DMS 273 treated with DMSO at 0.1 percent for 48 hours (cell line): ENCODE results near the gene KIF1A.
A peak's percentile ranks its signal among the peaks of the same experiment; 100 is the strongest.
"Not testable (repeated sequence)": the region's sequence is repeated elsewhere in the genome, so short reads cannot be mapped to it uniquely, and the experiment has no call there.

ENCODE experiments used
- DNase-seq: peaks from one replicate; lab custom pipeline; 2025; lab: John Stamatoyannopoulos, UW

Gene KIF1A

DNA sequence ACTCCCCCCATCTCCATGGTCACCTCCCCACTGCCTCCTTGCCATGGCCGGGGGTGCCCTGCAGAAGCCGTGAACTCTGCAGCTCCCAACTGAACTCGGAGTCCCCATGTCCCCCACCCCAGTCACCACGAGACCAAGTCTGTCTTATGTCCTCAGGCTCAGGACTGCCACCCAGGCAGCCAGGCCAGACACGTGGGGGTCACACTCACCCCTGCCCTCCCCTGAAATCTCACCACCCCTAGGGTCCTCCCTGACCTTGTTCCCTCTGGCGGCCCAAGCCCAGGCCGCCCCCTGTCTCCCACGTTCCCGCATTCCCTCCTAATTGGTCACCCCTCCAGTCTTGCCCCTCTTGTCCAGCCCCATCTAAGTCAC is 117.4 kb downstream of the KIF1A start:
- no peak for DNase-seq

DNA sequence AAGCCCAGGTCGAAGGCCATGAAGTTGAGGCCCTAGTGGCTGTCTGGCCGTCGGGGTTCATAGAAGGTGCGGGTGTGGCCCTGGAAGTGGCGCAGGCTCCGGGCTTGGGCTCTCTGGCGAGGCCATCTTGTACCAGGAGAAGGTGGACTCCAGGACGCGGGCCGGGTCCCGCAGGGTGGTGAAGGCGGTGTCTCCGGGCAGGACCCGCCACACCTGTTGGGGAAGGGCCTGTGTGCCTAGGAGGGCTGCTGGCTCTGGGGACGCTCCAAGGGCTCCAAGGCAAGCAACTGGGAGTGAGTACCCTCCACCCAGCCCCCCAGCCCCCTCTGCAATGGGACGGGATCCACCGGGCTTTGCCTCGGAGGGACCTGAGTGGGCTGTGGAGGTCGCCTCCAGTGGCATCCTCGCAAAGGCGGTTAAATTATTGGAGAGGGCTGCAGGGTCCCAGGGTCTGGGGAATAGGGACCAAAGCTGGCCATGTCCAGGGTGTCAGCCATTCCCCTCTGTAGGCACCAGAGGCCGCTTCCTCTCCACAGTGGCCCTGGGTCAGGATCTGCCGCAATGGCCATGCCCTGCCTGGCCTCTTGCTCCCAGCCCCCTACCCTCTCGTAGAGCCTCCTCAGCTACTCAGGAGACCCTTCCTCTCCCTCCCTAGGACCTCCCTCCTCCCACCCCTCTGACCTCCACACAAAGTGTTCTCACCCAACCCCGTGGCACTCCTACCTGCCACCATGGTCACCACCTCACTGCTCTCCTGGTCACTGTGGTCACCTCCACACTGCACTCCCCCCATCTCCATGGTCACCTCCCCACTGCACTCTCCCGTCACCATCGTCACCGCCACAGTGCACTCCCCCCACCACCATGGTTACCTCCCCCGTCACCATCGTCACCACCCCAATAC is 118.0 kb downstream of the KIF1A start:
- DNase-seq, result no peak

DNA sequence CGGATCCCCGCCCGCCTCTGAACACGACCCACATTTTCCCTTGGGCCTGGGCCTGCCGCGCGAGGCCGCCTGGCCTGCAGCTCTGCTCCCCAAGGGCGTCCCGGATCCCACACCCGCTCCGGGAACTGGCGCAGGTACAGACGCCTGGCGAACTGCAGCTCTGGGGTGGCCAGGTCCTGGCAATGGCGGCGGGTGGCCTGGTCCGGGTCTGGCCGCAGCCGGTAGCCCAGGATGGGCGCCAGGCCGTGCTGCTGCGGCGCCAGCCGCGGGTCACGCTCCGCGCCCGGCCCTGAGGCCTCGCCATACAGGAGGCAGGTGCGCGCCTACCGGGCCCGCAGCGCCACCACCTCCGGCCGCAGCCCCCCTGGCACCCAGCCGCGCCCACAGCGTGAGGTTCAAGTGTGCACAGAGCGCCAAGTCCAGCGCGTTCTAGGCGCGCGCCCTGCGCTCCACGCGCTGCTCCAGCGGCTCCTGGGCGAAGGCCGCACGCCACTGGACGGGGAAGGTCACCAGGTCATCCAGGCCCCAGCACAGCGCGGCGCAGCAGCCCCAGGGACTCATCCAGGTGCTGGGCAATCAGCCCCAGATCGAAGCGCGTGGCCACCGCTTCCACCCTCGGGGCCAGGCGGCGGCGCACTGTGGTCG is 118.8 kb downstream of the KIF1A start:
- no peak for DNase-seq

DNA sequence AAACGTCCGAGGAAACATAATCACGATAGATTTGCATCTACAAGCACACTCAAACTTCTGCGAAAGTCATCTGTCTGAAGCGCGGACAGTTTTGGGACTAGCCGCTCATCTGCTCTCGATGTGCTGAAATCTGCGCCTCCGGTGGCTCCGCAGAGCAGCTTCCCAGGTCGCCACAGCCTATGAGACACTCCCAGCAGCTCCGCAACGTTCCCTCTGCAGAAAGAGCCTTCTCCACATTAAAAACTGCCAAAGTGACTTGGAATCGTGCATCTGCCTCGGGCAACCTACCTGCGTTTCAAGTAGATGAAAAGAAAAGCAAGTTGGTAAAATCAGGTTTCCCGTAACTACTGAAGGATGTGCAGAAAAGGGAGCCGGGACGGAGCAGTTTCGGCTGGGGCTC is 119.4 kb downstream of the KIF1A start:
- DNase-seq, result not testable (repeated sequence)

DNA sequence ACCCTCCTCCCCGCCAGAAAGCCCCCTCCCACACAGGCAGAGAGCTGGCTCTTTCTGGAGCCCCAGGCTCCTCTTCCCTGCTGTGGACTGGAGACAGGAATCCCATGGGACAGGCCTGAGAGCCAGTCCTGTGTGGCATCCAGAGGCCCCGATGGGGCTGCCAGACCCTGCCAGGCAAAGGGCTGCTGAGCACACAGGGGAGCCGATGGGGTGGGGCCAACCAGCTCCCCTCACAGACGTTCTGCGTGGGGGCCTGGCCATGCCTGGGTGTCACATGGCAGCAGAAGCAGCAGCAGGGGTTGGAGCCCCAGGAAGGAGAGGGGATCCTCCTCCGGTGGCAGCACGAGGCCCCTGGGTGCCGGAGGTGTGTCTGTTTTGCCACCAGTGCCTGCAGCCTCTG is 120.2 kb downstream of the KIF1A start:
- not testable (repeated sequence) for DNase-seq

DNA sequence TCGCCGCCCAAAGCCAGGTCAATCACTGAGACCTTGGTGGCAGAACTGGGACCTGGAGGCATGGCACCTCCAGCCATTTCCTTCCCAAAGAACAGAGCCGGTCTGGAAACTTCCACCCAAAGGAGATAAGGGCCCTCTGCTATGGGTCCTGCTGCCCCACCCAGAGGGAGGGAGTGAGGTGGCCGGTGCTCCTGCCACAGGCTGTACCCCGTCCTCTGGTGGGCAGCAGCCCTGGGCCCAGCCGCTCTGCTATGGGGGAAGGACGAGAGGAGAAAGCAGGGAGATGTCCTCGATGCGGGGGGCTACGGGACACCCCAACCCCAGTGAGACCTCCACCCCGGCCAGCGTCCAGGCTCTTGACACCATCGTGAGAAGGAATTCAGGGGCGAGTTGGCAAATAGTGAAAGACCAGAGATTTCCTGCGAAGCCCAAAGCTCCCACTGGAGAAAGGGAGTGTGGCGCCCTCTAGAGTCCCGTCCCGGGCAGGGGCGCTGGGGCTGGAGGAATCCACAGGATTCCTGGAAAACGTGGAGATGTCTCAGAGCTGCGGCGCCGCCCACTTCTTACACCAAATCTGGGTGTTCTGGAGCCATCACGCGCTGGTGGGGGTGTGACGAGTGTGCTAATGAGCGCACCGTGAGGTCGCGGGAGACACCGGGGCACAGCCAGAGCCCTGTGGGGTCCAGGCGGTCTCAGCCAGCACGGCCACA is 121.0 kb downstream of the KIF1A start:
- not testable (repeated sequence) for DNase-seq

DNA sequence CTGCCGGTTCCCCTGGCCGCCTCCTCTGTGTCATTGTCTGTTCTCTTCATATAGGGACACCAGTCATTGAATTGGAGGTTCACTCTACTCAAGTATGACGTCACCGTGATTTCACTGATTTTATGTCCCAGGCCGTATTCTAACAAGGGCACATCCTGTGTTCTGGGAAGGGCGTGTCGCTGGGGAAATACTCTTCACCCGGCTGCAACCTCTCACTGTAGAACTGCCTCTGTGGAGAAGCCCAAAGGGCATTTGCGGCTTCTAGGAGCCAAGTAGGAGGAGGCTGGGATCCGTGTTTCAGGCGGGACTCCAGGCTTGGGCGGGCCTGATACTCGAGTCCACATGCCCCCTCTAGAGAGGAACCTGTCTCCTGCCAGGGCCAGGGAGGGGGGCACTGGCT is 123.5 kb downstream of the KIF1A start:
- not testable (repeated sequence) for DNase-seq

DNA sequence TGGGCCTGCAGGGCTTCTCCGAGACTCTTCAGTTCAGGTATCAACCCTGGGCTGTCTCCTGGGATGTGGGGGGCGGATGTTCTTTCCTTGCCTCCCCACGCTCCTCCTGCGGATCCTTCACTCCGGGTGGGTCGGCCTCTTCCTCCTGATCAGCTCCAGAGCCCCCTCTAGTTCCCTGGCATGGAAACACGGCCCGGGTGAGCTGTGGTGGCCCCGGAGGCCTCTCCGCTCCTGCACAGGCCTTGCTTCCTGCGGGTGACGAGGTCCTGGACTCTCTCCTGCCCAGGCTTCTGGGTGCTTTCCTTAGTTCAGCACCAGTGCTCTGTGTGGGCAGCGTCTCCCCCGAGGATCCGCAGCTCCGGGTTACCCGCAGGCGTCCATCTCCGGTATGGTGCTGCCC is 124.4 kb downstream of the KIF1A start:
- not testable (repeated sequence) for DNase-seq

DNA sequence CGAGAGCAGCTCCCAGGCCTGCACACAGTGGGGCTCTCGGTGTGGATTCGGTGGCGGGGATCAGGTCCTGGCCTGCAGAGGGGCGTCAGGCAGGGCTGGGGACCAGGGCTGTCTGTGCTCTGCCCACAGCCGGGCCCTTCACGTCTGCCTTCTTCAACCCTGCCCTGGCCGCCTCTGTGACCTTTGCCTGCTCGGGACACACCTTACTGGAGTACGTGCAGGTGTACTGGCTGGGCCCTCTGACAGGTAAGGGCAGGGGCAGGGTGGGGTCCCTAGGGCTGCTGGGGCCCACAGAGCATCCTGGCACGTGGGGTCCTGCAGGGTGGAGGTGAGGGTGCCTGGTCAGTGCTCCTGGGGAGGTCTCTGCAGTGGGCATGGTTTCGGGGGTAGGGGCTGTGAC is 125.7 kb downstream of the KIF1A start:
- not testable (repeated sequence) for DNase-seq

DNA sequence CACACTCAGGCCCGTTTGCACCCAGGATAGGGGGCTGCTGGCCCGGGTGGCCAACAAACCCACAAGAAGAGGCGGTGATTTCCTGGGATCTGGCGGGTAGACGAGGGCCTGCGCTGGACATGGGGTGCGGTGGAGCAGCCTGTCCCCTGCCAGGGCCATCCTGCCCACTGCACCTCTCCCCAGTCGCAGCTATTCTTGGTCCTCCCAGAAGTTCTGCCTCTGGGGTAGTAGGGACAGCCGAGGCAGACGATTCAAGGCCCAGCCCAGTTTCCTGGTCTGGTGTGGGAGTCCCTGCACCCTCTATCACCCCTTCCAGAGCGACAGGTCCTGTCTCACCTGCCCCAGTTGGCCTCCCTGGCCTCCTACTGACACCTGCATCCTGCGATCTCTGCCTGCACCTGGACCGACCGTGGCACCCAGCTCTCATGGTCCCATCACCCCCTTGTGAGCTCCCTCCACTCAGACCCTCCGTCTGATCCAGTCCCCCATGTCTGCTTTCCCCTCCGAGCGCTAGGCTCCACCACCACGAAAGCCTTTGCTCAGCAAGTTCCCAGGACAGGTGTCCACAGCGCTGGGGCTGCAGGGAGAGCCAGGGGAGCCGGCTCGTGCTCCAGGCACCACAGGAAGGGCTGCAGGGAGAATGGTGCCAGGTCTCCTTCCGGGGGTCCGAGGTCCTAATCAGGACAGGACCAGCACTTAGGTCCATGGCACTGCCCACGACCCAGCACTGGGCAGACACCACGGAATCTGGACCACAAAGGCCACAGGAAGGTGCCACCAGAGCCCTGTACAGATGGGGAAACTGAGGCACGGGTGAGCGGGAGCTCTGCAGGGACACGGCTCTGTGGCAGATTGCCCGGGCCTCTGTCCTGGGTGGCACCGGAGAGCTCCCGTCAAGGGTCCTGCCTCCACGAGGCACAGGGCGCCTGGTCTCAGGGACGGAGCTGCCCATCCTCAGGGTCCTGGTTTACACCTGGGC is 127.1 kb downstream of the KIF1A start:
- DNase-seq, result not testable (repeated sequence)

DNA sequence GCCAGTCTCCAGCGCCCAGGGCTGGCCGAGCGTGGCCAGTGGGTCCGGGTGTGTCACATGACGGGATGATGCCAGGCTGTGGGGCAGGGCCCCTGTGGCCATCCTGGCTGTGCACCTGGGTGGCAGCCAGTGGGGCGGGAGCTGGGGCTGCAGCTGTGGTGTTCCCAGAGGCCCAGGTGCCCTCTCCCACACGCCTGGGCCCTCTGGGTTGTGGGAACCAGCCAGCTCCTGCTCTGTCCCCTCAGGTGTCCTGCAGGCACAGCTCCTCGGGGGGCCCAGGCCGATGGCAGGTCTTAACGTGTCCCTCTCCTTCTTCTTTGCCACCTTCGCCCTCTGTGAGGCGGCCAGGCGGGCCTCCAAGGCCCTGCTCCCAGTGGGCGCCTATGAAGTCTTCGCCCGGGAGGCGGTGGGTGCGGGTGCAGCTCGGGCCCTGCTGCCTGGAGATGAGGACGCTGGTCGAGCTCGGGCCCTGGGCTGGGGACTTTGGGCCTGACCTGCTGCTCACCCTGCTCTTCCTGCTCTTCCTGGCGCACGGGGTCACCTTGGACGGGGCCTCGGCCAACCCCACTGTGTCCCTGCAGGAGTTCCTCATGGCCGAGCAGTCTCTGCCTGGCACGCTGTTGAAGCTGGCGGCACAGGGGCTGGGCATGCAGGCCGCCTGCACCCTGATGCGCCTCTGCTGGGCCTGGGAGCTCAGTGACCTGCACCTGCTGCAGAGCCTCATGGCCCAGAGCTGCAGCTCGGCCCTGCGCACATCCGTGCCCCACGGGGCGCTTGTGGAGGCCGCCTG is 128.2 kb downstream of the KIF1A start, which contains the start of gene AQP12A:
Gene AQP12A, plus strand, starts transcription at position 236 of the 790 bp plus-strand sequence. Its CDS starts 48 bp downstream, at position 284.
- not testable (repeated sequence) for DNase-seq

DNA sequence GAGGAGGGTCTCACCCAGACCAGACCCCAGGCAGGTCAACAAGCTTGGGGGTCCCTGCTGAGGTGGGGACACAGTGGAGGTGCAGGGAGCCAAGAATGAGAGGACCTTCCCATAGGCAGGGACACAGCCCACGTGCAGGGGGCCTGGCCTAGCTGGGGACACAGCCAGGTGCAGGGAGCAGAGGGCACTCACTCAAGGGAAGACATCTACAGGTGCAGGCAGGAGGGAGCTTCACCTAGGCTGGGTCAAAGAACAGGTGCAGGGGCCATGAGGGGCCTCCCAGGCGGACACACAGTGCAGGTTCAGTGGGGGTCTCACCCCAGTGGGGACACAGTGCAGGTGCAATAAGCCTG is 129.0 kb downstream of the KIF1A start:
- DNase-seq, result not testable (repeated sequence)

DNA sequence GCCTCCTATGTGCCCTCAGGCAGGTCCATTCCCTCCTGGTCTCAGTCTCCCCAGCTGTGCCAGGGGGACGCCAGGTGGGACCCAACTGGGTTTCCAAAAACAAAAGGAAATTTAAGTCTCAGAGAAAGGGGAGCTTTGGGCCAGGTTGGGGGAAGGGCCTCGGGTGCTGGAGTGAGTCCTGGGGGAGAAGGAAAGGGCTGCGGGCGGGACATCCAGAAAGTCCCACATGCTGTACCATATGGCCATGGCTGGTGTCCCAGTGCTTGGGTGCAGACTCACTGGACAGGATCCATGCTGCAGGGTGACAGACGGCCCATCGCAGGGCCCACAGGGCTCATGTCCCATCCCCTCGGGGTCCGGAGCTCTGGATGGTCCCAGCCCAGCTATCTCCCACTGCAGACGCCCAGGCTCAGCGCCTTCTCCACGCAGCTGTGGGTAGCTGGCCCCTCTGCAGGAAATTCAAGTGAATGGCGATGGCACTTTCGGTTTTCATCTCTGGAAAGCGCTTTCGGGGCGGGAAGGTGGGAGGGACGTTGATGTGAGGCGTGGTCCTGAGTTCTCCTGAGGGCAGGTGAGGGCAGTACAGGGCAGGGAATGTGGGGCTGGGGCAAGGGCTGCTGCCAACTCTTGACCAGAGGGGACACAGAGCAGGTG is 129.5 kb downstream of the KIF1A start:
- peak; percentile 12 for DNase-seq

DNA sequence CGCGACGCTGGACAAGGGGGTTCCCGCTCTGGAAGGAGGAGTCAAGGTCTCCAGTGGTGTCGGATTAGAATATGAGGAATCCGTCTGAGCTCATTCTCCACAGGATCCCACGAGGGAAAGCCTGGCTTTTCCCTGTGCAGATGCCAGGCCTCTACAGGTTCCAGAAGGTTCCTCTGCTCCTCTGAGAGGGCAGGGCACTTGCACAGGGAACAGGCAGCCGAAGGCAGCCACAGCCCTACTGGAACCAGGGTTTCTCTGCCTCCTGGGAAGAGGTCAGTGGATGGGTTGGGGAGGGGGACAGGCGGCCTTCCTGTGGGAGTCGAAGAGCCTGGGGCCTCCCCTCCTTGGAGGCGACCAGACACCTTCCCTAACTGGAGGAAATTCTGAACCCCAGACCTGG is 130.0 kb downstream of the KIF1A start:
- no peak for DNase-seq

DNA sequence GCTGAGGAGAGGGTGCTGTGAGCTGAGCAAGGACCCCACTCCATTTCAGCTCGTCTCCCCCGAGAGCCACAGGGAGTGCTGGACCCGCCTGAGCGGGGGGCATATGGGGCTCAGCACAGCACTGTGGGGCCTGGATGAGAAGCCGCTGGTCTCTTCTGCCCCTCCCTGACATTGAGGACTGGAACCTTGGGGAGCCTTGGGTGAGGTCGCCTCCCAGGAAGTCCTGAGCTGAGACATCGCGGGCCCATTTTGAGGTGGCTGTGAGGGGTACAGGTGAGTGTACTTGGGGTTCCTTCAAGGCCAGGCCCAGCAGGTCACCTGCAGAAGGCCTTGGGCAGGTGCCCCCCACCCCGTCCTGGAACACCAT is 131.5 kb downstream of the KIF1A start:
- no peak for DNase-seq

DNA sequence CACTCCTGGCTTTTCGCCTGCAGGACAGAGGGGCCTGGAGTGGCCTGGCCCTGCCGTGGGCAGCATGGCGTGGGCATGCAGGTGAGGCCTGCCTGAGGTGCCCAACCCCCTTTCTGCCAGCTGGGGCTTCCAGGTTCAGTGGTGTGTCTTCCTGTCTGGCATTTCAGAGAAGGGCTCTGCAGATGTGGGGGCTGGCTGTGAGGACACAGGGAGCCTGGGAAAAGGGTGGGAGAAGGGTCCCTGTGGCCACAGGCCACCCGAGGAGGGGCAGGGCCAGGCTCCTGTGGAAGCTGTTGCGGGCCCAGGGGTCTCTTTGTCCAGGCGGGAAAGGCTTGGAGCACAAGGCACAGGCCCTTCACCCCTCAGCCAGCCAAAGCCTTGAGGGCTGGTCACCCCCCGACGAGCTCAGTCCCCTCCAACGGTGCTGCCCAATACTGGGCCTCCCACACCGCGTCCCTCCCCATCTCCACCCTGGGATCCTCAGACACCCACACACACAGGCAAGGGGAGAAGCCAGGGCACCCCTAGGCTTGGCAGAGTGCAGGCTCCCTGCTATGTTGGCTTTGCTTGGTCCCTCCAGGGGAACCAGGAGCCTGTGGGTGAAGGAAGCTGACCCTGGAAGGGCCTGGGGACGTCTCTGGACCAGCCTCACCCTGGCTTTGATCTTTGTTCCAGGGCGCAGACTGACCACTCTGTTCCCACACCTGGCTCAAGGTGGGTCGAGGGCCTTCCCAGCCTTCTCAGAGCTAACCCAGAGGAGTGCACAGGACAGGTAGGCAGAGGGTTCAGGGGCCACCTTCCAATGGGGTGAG is 132.1 kb downstream of the KIF1A start:
- no peak for DNase-seq

DNA sequence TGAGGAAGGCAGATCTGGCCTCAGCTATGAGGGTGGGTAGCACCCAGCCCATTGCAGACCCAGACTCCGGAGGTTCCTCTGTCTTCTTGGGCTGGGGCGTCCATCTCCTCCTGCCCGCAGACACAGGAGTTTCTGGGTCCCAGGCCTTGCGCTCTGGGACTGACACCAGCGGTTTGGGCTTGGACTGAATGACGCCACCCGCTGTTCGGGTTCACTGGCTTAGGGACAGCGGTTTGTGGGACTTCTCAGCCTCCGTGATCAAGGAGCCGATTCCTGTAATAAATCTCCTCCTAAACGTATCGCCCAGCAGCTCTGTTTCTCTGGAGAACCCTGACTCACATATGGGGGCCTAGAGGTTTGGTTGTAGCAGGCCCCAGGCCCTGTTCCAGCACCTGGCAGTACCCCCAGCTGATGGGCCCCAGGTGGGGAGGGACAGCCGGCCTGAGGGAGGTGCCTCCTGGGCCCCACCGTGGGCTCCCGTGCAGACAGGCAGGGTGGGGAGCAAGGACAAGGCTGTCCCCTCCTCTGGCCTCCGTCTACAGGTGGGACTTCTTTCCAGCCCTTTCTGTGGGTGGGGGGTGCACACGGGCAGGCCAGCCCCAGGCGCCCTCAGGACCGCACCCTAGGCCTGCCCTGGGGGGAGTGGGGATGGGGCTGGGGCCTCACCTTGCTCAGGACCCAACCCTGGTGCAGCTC is 132.8 kb downstream of the KIF1A start:
- no peak for DNase-seq

DNA sequence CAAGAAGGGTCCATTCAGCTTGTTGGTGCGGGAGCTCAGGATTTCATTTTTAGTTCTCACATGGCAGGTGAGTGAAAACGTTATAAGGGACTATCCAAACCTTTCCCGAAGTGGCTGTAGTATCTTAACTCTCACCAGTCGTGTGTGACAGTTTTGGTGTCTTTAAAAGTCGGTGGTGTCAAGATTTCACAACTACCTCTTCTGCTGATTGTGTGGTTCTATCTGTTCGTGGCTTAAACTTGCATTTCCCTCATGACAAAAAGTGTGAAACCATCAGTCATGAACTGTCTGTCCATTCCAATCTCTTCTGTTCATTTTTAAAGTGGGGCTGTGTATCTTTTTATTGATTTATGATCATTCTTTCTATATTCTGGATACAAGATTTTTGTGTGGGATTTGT is 133.6 kb downstream of the KIF1A start:
- no peak for DNase-seq
